ENCODE results near the gene GALNT10. TPM values are rescaled to one million over a fixed set of nuclear protein-coding genes. Genes with fewer than 3 reads are reported as not detected.

GALNT10 gene
- total and polyA plus RNA-seq, 10 of the 15 experiments (the other 5 are each of a cell fraction or from before 2014, with no cell fraction given): 3.9 to 35.4 (median 15.5) TPM

DNA sequence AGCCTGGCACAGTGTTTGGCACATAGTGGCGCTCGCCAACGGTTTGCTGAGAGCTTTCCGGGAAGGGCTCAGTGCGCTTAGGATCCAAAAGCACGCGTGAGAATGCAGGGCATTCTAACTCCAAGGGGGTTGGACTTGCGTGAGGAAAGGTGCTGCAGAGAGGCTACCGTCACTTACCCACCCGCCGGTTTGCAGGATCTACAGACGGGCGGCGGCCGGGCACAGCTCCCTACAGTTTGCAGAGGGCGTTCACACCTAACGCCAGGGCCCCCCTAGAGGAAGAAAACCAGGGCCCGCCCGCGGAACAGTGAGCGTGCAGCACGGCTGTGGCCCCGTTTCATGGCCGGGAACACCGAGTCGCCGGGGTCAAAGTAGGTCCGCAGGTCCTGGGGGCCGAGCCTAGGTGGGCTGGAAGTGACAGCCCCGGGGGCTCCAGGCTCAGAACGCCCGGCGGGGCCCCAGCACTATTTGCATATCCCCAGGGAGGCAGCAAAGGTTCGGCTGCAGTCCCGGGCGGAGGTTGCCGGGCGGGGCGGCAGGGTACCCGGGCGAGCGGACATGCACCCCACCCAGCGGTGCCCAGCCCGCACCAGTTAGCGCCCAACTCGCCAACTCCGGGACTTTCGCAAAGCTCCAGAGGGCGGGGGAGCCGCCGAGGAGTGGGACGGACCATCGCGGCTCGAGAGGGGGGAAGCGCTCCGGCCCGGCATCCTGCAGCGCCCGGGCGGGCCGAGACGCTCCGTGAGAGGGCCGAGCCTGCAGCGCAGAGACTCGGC lies 526 bp upstream of the GALNT10 start (continued):
- TF ChIP-seq, protein P1, sequence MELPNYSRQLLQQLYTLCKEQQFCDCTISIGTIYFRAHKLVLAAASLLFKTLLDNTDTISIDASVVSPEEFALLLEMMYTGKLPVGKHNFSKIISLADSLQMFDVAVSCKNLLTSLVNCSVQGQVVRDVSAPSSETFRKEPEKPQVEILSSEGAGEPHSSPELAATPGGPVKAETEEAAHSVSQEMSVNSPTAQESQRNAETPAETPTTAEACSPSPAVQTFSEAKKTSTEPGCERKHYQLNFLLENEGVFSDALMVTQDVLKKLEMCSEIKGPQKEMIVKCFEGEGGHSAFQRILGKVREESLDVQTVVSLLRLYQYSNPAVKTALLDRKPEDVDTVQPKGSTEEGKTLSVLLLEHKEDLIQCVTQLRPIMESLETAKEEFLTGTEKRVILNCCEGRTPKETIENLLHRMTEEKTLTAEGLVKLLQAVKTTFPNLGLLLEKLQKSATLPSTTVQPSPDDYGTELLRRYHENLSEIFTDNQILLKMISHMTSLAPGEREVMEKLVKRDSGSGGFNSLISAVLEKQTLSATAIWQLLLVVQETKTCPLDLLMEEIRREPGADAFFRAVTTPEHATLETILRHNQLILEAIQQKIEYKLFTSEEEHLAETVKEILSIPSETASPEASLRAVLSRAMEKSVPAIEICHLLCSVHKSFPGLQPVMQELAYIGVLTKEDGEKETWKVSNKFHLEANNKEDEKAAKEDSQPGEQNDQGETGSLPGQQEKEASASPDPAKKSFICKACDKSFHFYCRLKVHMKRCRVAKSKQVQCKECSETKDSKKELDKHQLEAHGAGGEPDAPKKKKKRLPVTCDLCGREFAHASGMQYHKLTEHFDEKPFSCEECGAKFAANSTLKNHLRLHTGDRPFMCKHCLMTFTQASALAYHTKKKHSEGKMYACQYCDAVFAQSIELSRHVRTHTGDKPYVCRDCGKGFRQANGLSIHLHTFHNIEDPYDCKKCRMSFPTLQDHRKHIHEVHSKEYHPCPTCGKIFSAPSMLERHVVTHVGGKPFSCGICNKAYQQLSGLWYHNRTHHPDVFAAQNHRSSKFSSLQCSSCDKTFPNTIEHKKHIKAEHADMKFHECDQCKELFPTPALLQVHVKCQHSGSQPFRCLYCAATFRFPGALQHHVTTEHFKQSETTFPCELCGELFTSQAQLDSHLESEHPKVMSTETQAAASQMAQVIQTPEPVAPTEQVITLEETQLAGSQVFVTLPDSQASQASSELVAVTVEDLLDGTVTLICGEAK (IDR thresholded peaks at IDR 0.05; ENCODE audit: borderline replicate concordance): peak; percentile 31; the same call in 1 of the 2 replicates
- TF ChIP-seq CBX5 (IDR thresholded peaks at IDR 0.05; ENCODE audit: low read depth) (no peak), TCF7 (IDR thresholded peaks at IDR 0.05; ENCODE audit: borderline replicate concordance) (no peak), ZNF217 (IDR thresholded peaks at IDR 0.05) (peak; percentile 65; the same call in 1 of the 2 replicates), ATF7 (IDR thresholded peaks at IDR 0.05; ENCODE audit: low read depth) (peak; percentile 18; the same call in 1 of the 2 replicates), SMAD5 (IDR thresholded peaks at IDR 0.05; ENCODE audit: low read depth) (no peak), EED (IDR thresholded peaks at IDR 0.05; ENCODE audit: low read depth) (0 out of 2 replicates have a peak, but pooled peaks have one; percentile 28), NR2F1 (conservative IDR thresholded peaks at IDR 0.05) (peak; percentile 83), MEF2B (IDR thresholded peaks at IDR 0.05; ENCODE audit: partially characterized antibody, poor library complexity, severe bottlenecking) (peak; percentile 97), DPF2 (IDR thresholded peaks at IDR 0.05) (peak; percentile 91)
- TF ChIP-seq, protein P2, sequence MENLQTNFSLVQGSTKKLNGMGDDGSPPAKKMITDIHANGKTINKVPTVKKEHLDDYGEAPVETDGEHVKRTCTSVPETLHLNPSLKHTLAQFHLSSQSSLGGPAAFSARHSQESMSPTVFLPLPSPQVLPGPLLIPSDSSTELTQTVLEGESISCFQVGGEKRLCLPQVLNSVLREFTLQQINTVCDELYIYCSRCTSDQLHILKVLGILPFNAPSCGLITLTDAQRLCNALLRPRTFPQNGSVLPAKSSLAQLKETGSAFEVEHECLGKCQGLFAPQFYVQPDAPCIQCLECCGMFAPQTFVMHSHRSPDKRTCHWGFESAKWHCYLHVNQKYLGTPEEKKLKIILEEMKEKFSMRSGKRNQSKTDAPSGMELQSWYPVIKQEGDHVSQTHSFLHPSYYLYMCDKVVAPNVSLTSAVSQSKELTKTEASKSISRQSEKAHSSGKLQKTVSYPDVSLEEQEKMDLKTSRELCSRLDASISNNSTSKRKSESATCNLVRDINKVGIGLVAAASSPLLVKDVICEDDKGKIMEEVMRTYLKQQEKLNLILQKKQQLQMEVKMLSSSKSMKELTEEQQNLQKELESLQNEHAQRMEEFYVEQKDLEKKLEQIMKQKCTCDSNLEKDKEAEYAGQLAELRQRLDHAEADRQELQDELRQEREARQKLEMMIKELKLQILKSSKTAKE (IDR thresholded peaks at IDR 0.05; ENCODE audit: low read depth, poor library complexity, severe bottlenecking): peak; percentile 48
- TF ChIP-seq, protein P3, sequence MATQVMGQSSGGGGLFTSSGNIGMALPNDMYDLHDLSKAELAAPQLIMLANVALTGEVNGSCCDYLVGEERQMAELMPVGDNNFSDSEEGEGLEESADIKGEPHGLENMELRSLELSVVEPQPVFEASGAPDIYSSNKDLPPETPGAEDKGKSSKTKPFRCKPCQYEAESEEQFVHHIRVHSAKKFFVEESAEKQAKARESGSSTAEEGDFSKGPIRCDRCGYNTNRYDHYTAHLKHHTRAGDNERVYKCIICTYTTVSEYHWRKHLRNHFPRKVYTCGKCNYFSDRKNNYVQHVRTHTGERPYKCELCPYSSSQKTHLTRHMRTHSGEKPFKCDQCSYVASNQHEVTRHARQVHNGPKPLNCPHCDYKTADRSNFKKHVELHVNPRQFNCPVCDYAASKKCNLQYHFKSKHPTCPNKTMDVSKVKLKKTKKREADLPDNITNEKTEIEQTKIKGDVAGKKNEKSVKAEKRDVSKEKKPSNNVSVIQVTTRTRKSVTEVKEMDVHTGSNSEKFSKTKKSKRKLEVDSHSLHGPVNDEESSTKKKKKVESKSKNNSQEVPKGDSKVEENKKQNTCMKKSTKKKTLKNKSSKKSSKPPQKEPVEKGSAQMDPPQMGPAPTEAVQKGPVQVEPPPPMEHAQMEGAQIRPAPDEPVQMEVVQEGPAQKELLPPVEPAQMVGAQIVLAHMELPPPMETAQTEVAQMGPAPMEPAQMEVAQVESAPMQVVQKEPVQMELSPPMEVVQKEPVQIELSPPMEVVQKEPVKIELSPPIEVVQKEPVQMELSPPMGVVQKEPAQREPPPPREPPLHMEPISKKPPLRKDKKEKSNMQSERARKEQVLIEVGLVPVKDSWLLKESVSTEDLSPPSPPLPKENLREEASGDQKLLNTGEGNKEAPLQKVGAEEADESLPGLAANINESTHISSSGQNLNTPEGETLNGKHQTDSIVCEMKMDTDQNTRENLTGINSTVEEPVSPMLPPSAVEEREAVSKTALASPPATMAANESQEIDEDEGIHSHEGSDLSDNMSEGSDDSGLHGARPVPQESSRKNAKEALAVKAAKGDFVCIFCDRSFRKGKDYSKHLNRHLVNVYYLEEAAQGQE (IDR thresholded peaks at IDR 0.05; ENCODE audit: low read depth, low read length): no peak
- TF ChIP-seq, protein P4, sequence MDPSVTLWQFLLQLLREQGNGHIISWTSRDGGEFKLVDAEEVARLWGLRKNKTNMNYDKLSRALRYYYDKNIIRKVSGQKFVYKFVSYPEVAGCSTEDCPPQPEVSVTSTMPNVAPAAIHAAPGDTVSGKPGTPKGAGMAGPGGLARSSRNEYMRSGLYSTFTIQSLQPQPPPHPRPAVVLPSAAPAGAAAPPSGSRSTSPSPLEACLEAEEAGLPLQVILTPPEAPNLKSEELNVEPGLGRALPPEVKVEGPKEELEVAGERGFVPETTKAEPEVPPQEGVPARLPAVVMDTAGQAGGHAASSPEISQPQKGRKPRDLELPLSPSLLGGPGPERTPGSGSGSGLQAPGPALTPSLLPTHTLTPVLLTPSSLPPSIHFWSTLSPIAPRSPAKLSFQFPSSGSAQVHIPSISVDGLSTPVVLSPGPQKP (IDR thresholded peaks at IDR 0.05; ENCODE audit: low read depth, low read length): no peak
- TF ChIP-seq, protein P5, sequence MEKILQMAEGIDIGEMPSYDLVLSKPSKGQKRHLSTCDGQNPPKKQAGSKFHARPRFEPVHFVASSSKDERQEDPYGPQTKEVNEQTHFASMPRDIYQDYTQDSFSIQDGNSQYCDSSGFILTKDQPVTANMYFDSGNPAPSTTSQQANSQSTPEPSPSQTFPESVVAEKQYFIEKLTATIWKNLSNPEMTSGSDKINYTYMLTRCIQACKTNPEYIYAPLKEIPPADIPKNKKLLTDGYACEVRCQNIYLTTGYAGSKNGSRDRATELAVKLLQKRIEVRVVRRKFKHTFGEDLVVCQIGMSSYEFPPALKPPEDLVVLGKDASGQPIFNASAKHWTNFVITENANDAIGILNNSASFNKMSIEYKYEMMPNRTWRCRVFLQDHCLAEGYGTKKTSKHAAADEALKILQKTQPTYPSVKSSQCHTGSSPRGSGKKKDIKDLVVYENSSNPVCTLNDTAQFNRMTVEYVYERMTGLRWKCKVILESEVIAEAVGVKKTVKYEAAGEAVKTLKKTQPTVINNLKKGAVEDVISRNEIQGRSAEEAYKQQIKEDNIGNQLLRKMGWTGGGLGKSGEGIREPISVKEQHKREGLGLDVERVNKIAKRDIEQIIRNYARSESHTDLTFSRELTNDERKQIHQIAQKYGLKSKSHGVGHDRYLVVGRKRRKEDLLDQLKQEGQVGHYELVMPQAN (conservative IDR thresholded peaks at IDR 0.05): peak; percentile 80
